ENCODE measurements around the gene NME3. TPM values are rescaled to one million over a fixed set of nuclear protein-coding genes. Genes with fewer than 3 reads are reported as not detected.
A peak's percentile ranks its signal among the peaks of the same experiment; 100 is the strongest.

The NME3 gene
- total RNA-seq, 1 donor from 2014 or later: 57.7 TPM

DNA sequence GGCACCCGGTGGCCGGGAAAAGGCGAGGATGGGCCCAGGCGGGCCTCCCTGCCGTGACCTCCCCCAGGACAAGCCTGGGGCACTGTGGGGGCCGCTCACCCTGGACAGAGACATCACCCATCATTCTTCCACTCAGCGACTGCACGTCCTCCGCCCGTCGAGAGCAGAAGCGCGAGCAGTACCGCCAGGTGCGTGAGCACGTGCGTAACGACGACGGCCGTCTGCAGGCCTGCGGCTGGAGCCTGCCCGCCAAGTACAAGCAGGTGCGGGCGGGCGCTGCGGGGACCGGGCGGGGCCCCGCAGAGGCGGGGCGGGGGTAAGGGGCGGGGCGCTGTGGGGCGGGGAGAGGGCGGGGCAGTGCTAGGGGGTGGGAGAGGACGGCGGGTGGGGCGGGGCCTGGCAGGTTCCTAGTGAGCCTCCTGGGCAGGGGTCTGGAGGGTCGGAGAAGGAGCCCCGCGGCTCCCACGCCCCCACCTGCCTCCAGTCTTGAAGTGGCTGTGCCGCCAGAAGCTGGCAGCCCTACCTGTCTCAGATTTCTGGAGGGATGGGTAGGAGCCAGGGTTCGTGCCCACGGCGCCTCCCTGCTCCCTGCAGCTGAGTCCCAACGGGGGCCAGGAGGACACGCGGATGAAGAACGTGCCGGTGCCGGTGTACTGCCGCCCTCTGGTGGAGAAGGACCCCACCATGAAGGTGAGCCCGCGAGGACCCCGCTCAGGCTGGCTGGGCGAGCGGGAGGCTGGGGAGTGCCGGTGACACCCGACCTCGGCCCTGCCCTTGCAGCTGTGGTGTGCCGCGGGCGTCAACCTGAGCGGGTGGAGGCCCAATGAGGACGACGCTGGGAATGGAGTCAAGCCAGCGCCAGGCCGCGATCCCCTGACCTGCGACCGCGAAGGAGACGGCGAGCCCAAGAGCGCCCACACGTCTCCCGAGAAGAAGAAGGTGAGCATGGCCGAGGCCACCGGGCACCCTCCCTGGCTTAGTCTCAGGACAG, 7.5 kb downstream of the NME3 start:
- H3K4me1 Mint-ChIP-seq: no peaks in the 10 kb centered on the region
- DNase-seq (ENCODE audit: low spot score in 2 of 2, unreplicated experiment in 2 of 2): peak in 1 of 2 experiments; percentile 65
- no peaks in the 10 kb centered on the region for H3K27me3 Mint-ChIP-seq (ENCODE audit: low read depth)
- H3K9me3 Mint-ChIP-seq: no peaks in the 10 kb centered on the region
- H3K36me3 Mint-ChIP-seq: peaks cover 10% of the 10 kb centered on the region
- no peak overlapping the region for H3K27ac Mint-ChIP-seq
- no peak overlapping the region for H3K4me3 Mint-ChIP-seq
- TF ChIP-seq, protein P1, sequence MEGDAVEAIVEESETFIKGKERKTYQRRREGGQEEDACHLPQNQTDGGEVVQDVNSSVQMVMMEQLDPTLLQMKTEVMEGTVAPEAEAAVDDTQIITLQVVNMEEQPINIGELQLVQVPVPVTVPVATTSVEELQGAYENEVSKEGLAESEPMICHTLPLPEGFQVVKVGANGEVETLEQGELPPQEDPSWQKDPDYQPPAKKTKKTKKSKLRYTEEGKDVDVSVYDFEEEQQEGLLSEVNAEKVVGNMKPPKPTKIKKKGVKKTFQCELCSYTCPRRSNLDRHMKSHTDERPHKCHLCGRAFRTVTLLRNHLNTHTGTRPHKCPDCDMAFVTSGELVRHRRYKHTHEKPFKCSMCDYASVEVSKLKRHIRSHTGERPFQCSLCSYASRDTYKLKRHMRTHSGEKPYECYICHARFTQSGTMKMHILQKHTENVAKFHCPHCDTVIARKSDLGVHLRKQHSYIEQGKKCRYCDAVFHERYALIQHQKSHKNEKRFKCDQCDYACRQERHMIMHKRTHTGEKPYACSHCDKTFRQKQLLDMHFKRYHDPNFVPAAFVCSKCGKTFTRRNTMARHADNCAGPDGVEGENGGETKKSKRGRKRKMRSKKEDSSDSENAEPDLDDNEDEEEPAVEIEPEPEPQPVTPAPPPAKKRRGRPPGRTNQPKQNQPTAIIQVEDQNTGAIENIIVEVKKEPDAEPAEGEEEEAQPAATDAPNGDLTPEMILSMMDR (IDR thresholded peaks at IDR 0.05; ENCODE audit: unreplicated experiment): peak; percentile 59

DNA sequence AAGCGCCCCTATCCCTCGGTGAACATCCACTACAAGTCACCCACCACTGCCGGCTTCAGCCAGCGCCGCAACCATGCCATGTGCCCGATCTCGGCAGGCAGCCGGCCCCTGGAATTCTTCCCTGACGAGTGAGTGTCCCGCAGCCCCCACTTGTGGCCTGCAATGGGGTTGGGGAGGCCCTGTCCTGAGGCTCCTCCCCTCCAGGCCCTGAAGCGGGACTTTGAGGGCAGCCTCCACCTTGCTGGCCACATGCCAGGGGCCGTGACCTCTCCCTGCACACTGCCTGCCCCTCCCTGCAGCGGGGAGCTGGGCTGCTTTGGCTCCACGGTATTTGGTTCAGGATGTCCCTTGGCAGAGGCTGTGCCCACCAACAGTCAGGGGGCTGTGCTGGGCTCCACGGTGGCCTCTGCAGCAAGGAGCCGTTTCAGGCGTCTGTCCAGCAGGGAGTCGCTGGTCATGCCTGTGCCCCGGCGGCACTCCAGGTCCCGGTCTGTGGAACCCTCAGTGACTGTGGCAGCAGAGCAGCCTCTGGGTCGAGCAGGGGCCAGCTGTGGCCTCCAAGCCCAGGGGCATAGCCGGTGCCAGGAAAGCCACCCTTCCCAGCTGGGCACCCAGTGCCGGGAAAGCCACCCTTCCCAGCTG, 8.3 kb downstream of the NME3 start:
- H3K27me3 Mint-ChIP-seq (ENCODE audit: low read depth): no peaks in the 10 kb centered on the region
- no peak overlapping the region for H3K4me3 Mint-ChIP-seq
- H3K27ac Mint-ChIP-seq: no peak overlapping the region
- TF ChIP-seq, protein P1 (IDR thresholded peaks at IDR 0.05; ENCODE audit: unreplicated experiment): no peak
- peaks cover 9% of the 10 kb centered on the region for H3K36me3 Mint-ChIP-seq
- H3K4me1 Mint-ChIP-seq: no peaks in the 10 kb centered on the region
- H3K9me3 Mint-ChIP-seq: no peaks in the 10 kb centered on the region
- DNase-seq (ENCODE audit: low spot score in 2 of 2, unreplicated experiment in 2 of 2): no peak

DNA sequence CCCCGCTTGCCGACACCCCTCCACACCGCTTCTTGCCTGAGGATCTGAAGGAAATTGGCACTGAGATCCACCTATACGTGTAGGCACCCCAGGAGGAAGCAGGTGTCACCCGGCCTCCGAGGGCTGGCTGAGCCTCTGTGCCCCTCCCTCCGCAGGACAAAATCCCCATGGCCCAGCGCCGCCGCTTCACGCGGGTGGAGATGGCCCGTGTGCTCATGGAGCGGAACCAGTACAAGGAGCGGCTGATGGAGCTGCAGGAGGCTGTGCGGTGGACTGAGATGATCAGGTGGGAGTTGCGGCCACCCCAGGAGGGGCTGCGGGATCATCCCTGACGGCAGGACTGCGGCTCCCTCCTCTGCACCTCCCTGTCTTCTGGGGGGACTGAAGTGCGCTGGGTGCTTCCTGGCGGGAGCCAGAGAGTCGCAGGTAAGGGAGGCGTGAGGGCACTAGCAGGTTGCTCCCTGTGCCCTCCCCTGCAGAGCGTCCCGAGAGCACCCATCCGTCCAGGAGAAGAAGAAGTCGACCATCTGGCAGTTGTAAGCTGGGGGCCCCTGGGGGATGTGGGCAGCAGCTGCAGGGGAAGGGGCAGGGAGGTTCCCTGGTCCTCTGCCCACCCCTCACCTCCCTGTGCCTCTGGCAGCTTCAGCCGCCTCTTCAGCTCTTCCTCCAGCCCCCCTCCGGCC, 9.0 kb downstream of the NME3 start:
- DNase-seq (ENCODE audit: low spot score in 2 of 2, unreplicated experiment in 2 of 2): no peak
- TF ChIP-seq, protein P1 (IDR thresholded peaks at IDR 0.05; ENCODE audit: unreplicated experiment): no peak
- no peaks in the 10 kb centered on the region for H3K9me3 Mint-ChIP-seq
- H3K27ac Mint-ChIP-seq: no peak overlapping the region
- H3K27me3 Mint-ChIP-seq (ENCODE audit: low read depth): no peaks in the 10 kb centered on the region
- peaks cover 8% of the 10 kb centered on the region for H3K36me3 Mint-ChIP-seq
- H3K4me3 Mint-ChIP-seq: no peak overlapping the region
- H3K4me1 Mint-ChIP-seq: no peaks in the 10 kb centered on the region

DNA sequence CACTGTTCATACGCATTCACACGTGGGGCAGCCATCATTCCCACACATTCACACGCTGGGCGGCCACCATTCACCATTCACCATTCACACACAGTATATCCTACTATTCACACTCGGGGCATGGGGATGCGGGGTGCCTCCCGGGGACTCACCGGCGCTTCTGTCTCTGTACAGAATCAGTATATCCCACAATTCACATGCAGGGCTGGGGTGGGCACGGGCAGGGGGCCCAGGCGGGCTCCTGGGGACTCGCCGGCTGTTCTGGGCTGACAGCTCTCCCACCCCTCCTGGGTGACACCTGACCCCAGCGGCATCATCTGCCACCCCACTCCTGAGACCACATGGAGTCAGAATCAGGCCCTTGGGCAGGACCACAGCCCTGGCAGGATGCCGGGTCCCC, 9.6 kb downstream of the NME3 start:
- TF ChIP-seq, protein P1 (IDR thresholded peaks at IDR 0.05; ENCODE audit: unreplicated experiment): no peak
- Mint-ChIP-seq H3K27me3 (ENCODE audit: low read depth) (no peaks in the 10 kb centered on the region), H3K4me1 (no peaks in the 10 kb centered on the region), H3K4me3 (no peak overlapping the region), H3K36me3 (peaks cover 5% of the 10 kb centered on the region), H3K9me3 (no peaks in the 10 kb centered on the region), H3K27ac (no peak overlapping the region)
- DNase-seq (ENCODE audit: low spot score in 2 of 2, unreplicated experiment in 2 of 2): no peak

DNA sequence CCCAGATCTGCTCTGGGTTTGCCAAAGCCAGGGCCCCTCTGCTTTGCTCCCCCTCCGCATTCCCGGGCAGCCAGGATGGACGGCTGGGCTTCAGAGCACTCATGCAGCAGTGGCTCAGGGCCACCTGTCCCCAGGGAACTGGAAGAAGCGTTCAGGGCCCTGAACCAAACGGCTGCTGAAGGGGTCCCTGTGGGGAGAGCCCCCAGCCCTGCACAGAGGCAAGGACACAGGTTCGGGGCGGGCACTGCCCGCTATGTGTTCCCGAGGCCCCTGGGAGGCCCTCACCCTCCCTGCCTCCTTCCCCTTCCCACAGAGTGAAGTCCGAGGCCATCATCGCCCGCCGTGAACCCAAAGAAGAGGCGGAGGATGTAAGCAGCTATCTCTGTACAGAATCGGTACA, 10.4 kb downstream of the NME3 start:
- Mint-ChIP-seq H3K27ac (no peak overlapping the region), H3K4me1 (no peaks in the 10 kb centered on the region), H3K36me3 (peaks cover 5% of the 10 kb centered on the region), H3K9me3 (no peaks in the 10 kb centered on the region), H3K27me3 (ENCODE audit: low read depth) (no peaks in the 10 kb centered on the region), H3K4me3 (no peak overlapping the region)
- no peak for DNase-seq (ENCODE audit: low spot score in 2 of 2, unreplicated experiment in 2 of 2)
- TF ChIP-seq, protein P1 (IDR thresholded peaks at IDR 0.05; ENCODE audit: unreplicated experiment): no peak

All from mesothelial cell of epicardium (in vitro differentiated cells).